Uterus (tissue), 4 donors: Measurements from ENCODE around the gene SNAI1. TPM values are rescaled to one million over a fixed set of nuclear protein-coding genes. Genes with fewer than 3 reads are reported as not detected.

Experiments
- DNase-seq, 2 donors: peaks; one replicate each; pipeline ENCODE4 v3.0.0-alpha.2; 2019 to 2020
- H3K27ac ChIP-seq, 2 donors: fragments of 200-600 bp; sonication (generic); 1 replicate in 1 of 2; 2 replicates in 1 of 2; pipeline ENCODE4 v1.5.1; 2016 to 2018
- H3K27me3 ChIP-seq, 2 donors: fragments of 200-600 bp; sonication (generic); one replicate each; pipeline ENCODE4 v1.5.1; 2018 to 2019; ENCODE audit warnings: control low read depth in 1 of 2
- H3K36me3 ChIP-seq, 2 donors: fragments of 200-600 bp; sonication (generic); one replicate each; pipeline ENCODE4 v1.5.1; 2019; ENCODE audit warnings: control low read depth in 1 of 2
- H3K4me1 ChIP-seq, 2 donors: fragments of 200-600 bp; sonication (generic); one replicate each; pipeline ENCODE4 v1.5.1; 2018 to 2019; ENCODE audit warnings: control low read depth in 1 of 2
- H3K4me3 ChIP-seq, 2 donors: fragments of 200-600 bp; sonication (generic); 1 replicate in 1 of 2; 2 replicates in 1 of 2; pipeline ENCODE4 v1.5.1; 2018 to 2019; ENCODE audit warnings: mild to moderate bottlenecking in 1 of 2
- H3K9me3 ChIP-seq, 2 donors: fragments of 200-600 bp; sonication (generic); one replicate each; pipeline ENCODE4 v1.5.1; 2019; ENCODE audit warnings: control low read depth in 1 of 2
- POLR2A ChIP-seq, 2 donors: fragments of 450-650 bp; IDR thresholded peaks; one replicate each; pipeline ENCODE4 v1.6.1; 2016; ENCODE audit warnings: antibody characterized with exemption in 2 of 2, mild to moderate bottlenecking in 1 of 2, moderate library complexity in 1 of 2
- intact Hi-C: fragments of 100-400 bp; cut with DNase I; formaldehyde crosslinking; loops from one replicate; pipeline ENCODE4 v1.15.1; 2023; ENCODE audit warnings: low total_unique reads
- total RNA-seq, 4 donors: library from RNA; depleted of rRNA in 3 of 4; stranded (reverse); fragments of >200 nt in 3 of 4; gene quantifications; one replicate each; pipeline versions ENCODE4 v1.1.0 to v1.2.4, GENCODE V29; 2014 to 2023
- TF ChIP-seq, protein P1 (sequence below), 4 experiments: fragments of 200-600 bp in 2 of 4; fragments of 450-650 bp in 2 of 4; sonication (generic) in 2 of 4; IDR thresholded peaks; one replicate each; pipeline ENCODE4 v1.5.1; 2016 to 2019; ENCODE audit warnings: antibody characterized with exemption in 4 of 4, mild to moderate bottlenecking in 2 of 4, moderate library complexity in 1 of 4
- donor health status: DM: yes; HTN: yes; CAD: no.

SNAI1 gene
- total RNA-seq, 4 donors from 2014 or later: 1.0 to 15.4 (median 4.5) TPM

- TF ChIP-seq, protein P1, sequence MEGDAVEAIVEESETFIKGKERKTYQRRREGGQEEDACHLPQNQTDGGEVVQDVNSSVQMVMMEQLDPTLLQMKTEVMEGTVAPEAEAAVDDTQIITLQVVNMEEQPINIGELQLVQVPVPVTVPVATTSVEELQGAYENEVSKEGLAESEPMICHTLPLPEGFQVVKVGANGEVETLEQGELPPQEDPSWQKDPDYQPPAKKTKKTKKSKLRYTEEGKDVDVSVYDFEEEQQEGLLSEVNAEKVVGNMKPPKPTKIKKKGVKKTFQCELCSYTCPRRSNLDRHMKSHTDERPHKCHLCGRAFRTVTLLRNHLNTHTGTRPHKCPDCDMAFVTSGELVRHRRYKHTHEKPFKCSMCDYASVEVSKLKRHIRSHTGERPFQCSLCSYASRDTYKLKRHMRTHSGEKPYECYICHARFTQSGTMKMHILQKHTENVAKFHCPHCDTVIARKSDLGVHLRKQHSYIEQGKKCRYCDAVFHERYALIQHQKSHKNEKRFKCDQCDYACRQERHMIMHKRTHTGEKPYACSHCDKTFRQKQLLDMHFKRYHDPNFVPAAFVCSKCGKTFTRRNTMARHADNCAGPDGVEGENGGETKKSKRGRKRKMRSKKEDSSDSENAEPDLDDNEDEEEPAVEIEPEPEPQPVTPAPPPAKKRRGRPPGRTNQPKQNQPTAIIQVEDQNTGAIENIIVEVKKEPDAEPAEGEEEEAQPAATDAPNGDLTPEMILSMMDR (IDR thresholded peaks at IDR 0.05): no peak
- no peak for TF ChIP-seq POLR2A (IDR thresholded peaks at IDR 0.05)
- H3K36me3 ChIP-seq: no peaks in the 10 kb centered on the region
- H3K4me1 ChIP-seq: no peaks in the 10 kb centered on the region
- no peak overlapping the region for H3K27ac ChIP-seq
- H3K4me3 ChIP-seq: no peak overlapping the region
- intact Hi-C loops: no loop called here
- H3K9me3 ChIP-seq: no peaks in the 10 kb centered on the region
- DNase-seq: no peak
- H3K27me3 ChIP-seq: no peaks in the 10 kb centered on the region
Observed at GRCh38 chr20:50015993-50016770, 33.4 kb downstream of the SNAI1 start.

DNA sequence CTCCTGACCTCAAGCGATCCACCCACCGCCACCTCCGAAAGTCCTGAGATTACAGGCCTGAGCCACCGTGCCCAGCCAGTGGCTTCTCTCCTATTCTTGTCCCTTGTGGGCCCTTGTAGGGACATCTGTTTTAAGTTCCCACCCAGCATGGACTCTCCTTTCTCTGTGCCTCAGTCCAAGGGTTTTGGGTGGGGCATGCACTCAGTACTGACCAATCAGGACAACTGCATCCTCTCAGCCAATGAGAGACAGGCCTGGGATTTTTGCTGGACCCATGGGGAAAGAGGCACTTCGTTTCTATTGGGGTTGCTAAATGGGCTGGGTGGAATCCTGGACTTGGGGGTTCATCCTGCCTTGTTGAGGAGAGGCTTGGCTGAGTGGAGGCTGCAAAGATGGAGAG is 34.4 kb downstream of the SNAI1 start:
- Histone ChIP-seq H3K9me3 (no peaks in the 10 kb centered on the region), H3K27ac (no peak overlapping the region), H3K27me3 (no peaks in the 10 kb centered on the region), H3K4me1 (no peaks in the 10 kb centered on the region), H3K4me3 (no peak overlapping the region), H3K36me3 (no peaks in the 10 kb centered on the region)
- no peak for DNase-seq
- TF ChIP-seq, protein P1 (IDR thresholded peaks at IDR 0.05): no peak
- no peak for TF ChIP-seq POLR2A (IDR thresholded peaks at IDR 0.05)
- intact Hi-C loops: no loop called here

DNA sequence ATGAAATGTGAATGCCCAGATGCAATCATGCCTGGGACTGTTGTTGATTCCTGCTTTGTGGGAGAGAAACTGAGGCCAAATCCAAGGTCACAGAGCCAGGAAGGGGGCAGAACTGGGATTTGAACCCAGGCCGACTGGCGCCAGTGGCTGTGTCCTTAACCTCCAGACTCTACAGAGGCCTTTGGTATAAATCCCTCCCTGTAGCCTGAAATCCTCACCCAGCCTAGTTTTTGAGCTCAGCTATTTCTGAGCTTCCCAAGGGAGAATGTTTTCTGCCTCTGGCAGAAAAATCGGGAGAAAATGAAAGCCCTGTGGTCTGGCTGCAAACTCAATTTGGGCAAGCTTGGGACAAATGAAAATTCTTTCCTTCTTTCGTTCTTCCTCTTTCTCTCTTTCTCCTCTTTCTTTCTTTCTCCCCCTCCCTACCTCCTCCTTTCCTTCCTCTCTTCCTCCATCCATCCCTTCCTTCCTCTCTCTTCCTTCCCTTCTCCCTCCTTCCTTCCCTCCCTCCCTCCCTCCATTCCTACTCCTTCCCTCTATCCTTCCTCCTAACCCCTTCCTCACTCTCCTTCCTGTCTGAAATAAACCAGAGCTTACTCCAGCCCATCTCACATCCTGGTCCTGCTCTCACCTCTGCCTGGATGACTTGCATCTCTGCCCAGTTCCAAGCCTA is 34.9 kb downstream of the SNAI1 start:
- Histone ChIP-seq H3K36me3 (no peaks in the 10 kb centered on the region), H3K4me3 (no peak overlapping the region), H3K27ac (no peak overlapping the region), H3K27me3 (no peaks in the 10 kb centered on the region), H3K4me1 (no peaks in the 10 kb centered on the region), H3K9me3 (no peaks in the 10 kb centered on the region)
- TF ChIP-seq, protein P1 (IDR thresholded peaks at IDR 0.05): no peak
- TF ChIP-seq POLR2A (IDR thresholded peaks at IDR 0.05): no peak
- DNase-seq: no peak
- intact Hi-C loops: no loop called here

- DNase-seq: no peak
- Histone ChIP-seq H3K36me3 (no peaks in the 10 kb centered on the region), H3K4me1 (no peaks in the 10 kb centered on the region), H3K27ac (no peak overlapping the region), H3K9me3 (no peaks in the 10 kb centered on the region), H3K27me3 (no peaks in the 10 kb centered on the region), H3K4me3 (no peak overlapping the region)
- TF ChIP-seq, protein P1 (IDR thresholded peaks at IDR 0.05): no peak
- TF ChIP-seq POLR2A (IDR thresholded peaks at IDR 0.05): no peak
- intact Hi-C loops: no loop called here
Observed at GRCh38 chr20:50019466-50020256, 36.9 kb downstream of the SNAI1 start.
